AG08395 (cell line): ENCODE data around the gene TIAM1.

Experiments
- DNase-seq: peaks from one replicate; pipeline ENCODE4 v3.0.0; 2012; ENCODE audit warnings: mixed read lengths, low spot score

Gene TIAM1

GRCh38 chr21:31329456-31330143, 14.5 kb downstream of the TIAM1 start:
- no peak for DNase-seq

GRCh38 chr21:31326522-31327242, 17.4 kb downstream of the TIAM1 start:
- peak; percentile 28 for DNase-seq

GRCh38 chr21:31318971-31319370, 25.1 kb downstream of the TIAM1 start:
- no peak for DNase-seq

- DNase-seq: no peak
Observed at GRCh38 chr21:31317688-31318087, 26.4 kb downstream of the TIAM1 start.

- DNase-seq: no peak
Observed at GRCh38 chr21:31316488-31317169, 27.4 kb downstream of the TIAM1 start.

- DNase-seq: no peak
Observed at GRCh38 chr21:31316072-31316471, 28.0 kb downstream of the TIAM1 start.

GRCh38 chr21:31310750-31311149, 33.3 kb downstream of the TIAM1 start:
- DNase-seq: no peak

- no peak for DNase-seq
Observed at GRCh38 chr21:31308584-31308983, 35.5 kb downstream of the TIAM1 start.

GRCh38 chr21:31305888-31306287, 38.2 kb downstream of the TIAM1 start:
- DNase-seq: no peak

GRCh38 chr21:31299291-31300147, 44.5 kb downstream of the TIAM1 start:
- no peak for DNase-seq

- no peak for DNase-seq
Observed at GRCh38 chr21:31298618-31299269, 45.3 kb downstream of the TIAM1 start.

- no peak for DNase-seq
Observed at GRCh38 chr21:31297806-31298205, 46.3 kb downstream of the TIAM1 start.

GRCh38 chr21:31295676-31296075, 48.4 kb downstream of the TIAM1 start:
- DNase-seq: no peak

GRCh38 chr21:31294691-31295090, 49.4 kb downstream of the TIAM1 start:
- DNase-seq: no peak

- DNase-seq: peak; percentile 84
Observed at GRCh38 chr21:31293986-31294385, 50.1 kb downstream of the TIAM1 start.

- no peak for DNase-seq
Observed at GRCh38 chr21:31290765-31291164, 53.3 kb downstream of the TIAM1 start.

GRCh38 chr21:31289702-31290101, 54.4 kb downstream of the TIAM1 start:
- DNase-seq: no peak

- no peak for DNase-seq
Observed at GRCh38 chr21:31288191-31288590, 55.9 kb downstream of the TIAM1 start.

GRCh38 chr21:31287201-31287600, 56.9 kb downstream of the TIAM1 start:
- no peak for DNase-seq

GRCh38 chr21:31286621-31287020, 57.4 kb downstream of the TIAM1 start:
- DNase-seq: no peak

- DNase-seq: peak; percentile 35
Observed at GRCh38 chr21:31284797-31285397, 59.2 kb downstream of the TIAM1 start.
